ENCODE results near the gene MCF2L.
"Not testable (repeated sequence)": the region's sequence is repeated elsewhere in the genome, so short reads cannot be mapped to it uniquely, and the experiment has no call there.

Gene MCF2L

DNA sequence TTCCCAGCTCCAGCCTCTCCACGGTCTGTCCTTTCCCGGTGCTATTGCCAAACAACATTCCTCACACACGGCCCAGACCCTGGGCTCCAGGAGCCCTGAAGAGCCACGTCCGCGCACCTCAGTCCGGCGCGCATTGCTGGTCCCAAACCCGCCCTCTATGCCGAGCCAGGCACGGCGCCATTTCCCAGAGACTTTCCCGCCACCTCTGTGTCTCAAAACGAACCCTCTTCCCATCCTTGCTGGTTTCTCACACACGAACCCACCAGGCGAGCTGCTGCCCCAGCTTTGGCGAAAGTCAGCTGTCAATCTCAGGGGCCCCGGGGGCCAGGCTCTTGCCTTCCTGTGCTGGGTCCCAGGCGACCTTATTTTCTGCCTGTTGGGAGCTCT is 108.5 kb downstream of the MCF2L start:
- Histone ChIP-seq H3K27ac (ENCODE audit: low read length) (no peak overlapping the region), H3K9me3 (ENCODE audit: control insufficient read depth, low read depth, low read length) (no peaks in the 10 kb centered on the region), H3K9ac (ENCODE audit: low read length) (no peak overlapping the region), H3K4me3 (ENCODE audit: low read length) (no peak overlapping the region), H3K36me3 (ENCODE audit: control insufficient read depth, low read depth, low read length) (no peaks in the 10 kb centered on the region), H3K27me3 (ENCODE audit: control insufficient read depth, insufficient read depth, low read length) (no peaks in the 10 kb centered on the region), H3K4me1 (ENCODE audit: control insufficient read depth, low read depth, low read length) (no peaks in the 10 kb centered on the region)

DNA sequence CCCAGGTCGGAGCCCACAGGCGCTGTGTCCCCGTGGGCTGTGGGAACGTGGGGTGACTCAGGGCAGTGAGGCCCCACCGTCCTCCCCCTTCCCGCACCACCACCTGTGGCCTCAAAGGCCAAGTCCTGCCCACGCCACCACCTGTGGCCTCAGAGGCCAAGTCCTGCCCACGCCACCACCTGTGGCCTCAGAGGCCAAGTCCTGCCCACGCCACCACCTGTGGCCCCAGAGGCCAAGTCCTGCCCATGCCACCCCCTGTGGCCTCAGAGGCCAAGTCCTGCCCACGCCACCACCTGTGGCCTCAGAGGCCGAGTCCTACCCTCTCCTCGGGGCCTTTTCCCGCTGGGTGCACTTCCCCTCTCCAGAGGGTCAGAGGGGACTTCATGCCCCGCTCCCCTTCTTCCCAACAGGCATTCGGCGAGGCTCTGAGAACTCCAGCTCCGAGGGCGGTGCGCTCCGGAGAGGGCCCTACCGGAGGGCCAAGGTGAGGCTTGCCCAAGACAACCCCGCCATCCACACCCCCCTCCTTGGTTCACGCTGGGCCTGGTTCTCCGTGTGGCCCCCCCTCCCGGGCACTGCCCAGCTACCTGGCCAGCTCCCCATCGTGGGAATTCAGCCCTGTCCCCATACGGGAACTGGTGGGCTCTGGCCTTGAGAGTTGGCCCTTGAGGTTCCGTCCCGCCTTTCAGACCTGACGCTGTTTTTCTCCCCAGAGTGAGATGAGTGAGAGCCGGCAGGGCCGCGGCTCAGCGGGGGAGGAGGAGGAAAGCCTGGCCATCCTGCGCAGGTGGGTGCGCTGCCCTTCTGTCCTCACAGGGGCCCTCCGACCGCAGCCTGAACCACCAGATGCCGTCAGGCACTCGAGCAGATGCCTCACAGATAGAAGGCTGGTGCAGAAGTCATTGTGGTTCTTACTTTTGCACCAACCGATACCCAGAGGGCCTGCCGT is 109.2 kb downstream of the MCF2L start:
- Histone ChIP-seq H3K4me3 (ENCODE audit: low read length) (no peak overlapping the region), H3K4me1 (ENCODE audit: control insufficient read depth, low read depth, low read length) (no peaks in the 10 kb centered on the region), H3K36me3 (ENCODE audit: control insufficient read depth, low read depth, low read length) (no peaks in the 10 kb centered on the region), H3K9ac (ENCODE audit: low read length) (no peak overlapping the region), H3K9me3 (ENCODE audit: control insufficient read depth, low read depth, low read length) (no peaks in the 10 kb centered on the region), H3K27me3 (ENCODE audit: control insufficient read depth, insufficient read depth, low read length) (no peaks in the 10 kb centered on the region), H3K27ac (ENCODE audit: low read length) (no peak overlapping the region)

DNA sequence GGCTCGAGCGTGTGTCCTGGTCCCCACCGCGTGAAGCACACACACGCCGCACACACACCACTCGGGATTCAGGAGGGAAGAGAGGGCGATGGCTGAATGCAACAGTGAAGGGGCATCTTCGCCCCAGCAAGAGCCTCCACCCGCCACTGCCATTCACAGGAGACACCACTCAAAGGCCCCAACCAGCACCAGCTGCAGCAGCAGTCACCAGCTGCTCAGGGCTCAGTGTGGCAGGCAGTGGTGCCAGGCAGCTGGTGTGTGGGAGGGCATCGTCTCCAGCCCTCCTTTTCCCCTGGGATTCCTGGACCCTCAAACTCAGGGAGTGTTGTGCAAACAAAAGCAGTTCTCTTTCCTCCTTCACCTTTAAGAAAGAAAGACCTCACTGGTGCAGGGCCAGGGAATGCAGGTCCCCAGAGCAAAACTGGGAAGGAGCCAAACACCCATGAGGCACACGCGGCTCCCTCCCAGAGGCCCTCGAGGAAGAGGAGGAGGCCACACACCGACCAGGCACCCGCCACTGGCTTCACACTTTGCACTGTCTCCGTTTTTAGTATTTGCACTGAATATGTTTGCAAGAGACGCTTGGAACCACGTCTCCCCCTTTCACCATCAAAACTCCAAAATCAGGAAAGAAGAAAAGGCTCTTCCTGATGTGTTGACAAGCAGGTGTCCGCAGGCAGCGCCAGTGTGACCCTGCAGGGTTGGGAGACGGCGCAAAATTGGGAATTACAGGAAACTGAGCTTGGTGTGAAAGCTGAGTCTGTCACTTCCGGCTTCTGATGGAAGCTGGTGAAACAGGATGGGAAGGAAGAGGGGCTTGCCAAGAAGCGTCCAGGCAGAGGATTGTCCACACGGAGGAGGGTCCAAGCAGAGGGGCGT is 110.1 kb downstream of the MCF2L start:
- H3K27me3 ChIP-seq (ENCODE audit: control insufficient read depth, insufficient read depth, low read length) = no peaks in the 10 kb centered on the region
- no peaks in the 10 kb centered on the region for H3K36me3 ChIP-seq (ENCODE audit: control insufficient read depth, low read depth, low read length)

DNA sequence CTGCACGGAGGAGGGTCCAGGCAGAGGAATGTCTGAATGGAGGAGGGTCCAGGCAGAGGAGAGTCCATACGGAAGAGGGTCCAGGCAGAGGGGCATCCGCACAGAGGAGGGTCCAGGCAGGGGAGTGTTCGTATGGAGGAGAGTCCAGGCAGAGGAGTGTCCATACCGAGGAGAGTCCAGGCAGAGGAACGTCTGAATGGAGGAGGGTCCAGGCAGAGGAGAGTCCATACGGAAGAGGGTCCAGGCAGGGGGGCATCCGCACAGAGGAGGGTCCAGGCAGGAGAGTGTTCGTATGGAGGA is 110.7 kb downstream of the MCF2L start:
- H3K4me1 ChIP-seq (ENCODE audit: control insufficient read depth, low read depth, low read length); H3K36me3 ChIP-seq (ENCODE audit: control insufficient read depth, low read depth, low read length); H3K27ac ChIP-seq (ENCODE audit: low read length); H3K9ac ChIP-seq (ENCODE audit: low read length); H3K9me3 ChIP-seq (ENCODE audit: control insufficient read depth, low read depth, low read length); H3K4me3 ChIP-seq (ENCODE audit: low read length); H3K27me3 ChIP-seq (ENCODE audit: control insufficient read depth, insufficient read depth, low read length): not testable (repeated sequence)

More for the DNA sequence above, 110.1 kb downstream of the MCF2L start:
- Histone ChIP-seq H3K9ac (ENCODE audit: low read length) (no peak overlapping the region), H3K4me1 (ENCODE audit: control insufficient read depth, low read depth, low read length) (no peaks in the 10 kb centered on the region), H3K9me3 (ENCODE audit: control insufficient read depth, low read depth, low read length) (no peaks in the 10 kb centered on the region), H3K27ac (ENCODE audit: low read length) (no peak overlapping the region), H3K4me3 (ENCODE audit: low read length) (no peak overlapping the region)

DNA sequence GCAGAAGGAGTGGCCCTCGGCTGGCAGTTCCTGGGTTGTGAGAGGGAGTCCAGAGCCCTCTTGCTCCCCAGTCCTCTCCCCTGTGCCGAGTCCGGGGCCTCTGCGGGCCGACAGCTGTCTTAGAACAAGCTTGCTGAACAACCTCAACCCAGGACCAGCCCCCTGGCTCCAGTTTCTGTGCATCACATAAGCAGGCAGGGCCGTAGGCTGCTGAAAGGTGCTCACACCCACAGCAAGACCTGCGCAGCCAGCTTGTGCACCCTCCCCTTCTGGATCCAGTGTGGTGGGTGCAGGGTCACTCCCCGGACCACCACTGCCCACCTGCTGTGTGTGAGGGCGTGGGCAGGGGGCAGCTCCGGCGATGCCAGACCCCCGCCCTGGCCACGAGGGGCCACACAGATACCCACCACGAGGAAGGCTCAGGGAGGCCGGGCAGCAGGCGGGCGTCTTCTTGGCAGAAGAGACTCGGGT is 111.4 kb downstream of the MCF2L start:
- no peaks in the 10 kb centered on the region for H3K36me3 ChIP-seq (ENCODE audit: control insufficient read depth, low read depth, low read length)
- no peaks in the 10 kb centered on the region for H3K27me3 ChIP-seq (ENCODE audit: control insufficient read depth, insufficient read depth, low read length)
- H3K4me3 ChIP-seq (ENCODE audit: low read length) = no peak overlapping the region
- H3K9ac ChIP-seq (ENCODE audit: low read length) = no peak overlapping the region
- H3K4me1 ChIP-seq (ENCODE audit: control insufficient read depth, low read depth, low read length) = no peaks in the 10 kb centered on the region
- no peak overlapping the region for H3K27ac ChIP-seq (ENCODE audit: low read length)
- no peaks in the 10 kb centered on the region for H3K9me3 ChIP-seq (ENCODE audit: control insufficient read depth, low read depth, low read length)

DNA sequence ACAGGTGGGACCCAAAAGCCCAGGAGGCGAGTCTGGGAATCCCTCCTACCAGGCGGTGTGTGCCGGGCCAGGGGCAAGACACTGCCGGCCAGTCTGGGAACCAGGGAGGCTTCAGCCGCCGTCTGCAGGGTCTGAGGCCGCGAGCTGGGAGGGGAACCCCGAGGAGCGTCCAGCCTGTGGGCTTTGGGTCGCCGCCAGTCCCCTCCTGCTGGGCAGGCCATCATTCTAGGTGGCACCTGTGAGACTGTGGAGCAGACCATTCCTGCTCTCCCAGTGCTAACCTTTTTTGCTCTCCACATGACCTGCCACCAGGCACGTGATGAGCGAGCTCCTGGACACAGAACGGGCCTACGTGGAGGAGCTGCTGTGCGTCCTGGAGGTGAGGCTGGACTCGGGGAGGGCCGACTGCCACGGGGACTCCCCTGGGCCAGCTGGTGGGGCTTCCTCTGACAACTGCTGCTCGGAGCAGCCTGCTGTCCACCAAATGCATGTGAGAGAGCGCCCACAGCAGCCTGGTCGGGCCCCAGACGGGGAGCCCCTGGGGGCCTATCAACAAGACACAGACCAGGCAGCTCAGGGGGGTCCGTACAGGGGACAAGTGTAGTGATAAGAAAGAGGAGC is 112.0 kb downstream of the MCF2L start:
- H3K27me3 ChIP-seq (ENCODE audit: control insufficient read depth, insufficient read depth, low read length) = no peaks in the 10 kb centered on the region
- no peak overlapping the region for H3K4me3 ChIP-seq (ENCODE audit: low read length)
- H3K27ac ChIP-seq (ENCODE audit: low read length) = no peak overlapping the region
- no peaks in the 10 kb centered on the region for H3K36me3 ChIP-seq (ENCODE audit: control insufficient read depth, low read depth, low read length)
- H3K4me1 ChIP-seq (ENCODE audit: control insufficient read depth, low read depth, low read length) = no peaks in the 10 kb centered on the region
- H3K9ac ChIP-seq (ENCODE audit: low read length) = no peak overlapping the region
- no peaks in the 10 kb centered on the region for H3K9me3 ChIP-seq (ENCODE audit: control insufficient read depth, low read depth, low read length)

DNA sequence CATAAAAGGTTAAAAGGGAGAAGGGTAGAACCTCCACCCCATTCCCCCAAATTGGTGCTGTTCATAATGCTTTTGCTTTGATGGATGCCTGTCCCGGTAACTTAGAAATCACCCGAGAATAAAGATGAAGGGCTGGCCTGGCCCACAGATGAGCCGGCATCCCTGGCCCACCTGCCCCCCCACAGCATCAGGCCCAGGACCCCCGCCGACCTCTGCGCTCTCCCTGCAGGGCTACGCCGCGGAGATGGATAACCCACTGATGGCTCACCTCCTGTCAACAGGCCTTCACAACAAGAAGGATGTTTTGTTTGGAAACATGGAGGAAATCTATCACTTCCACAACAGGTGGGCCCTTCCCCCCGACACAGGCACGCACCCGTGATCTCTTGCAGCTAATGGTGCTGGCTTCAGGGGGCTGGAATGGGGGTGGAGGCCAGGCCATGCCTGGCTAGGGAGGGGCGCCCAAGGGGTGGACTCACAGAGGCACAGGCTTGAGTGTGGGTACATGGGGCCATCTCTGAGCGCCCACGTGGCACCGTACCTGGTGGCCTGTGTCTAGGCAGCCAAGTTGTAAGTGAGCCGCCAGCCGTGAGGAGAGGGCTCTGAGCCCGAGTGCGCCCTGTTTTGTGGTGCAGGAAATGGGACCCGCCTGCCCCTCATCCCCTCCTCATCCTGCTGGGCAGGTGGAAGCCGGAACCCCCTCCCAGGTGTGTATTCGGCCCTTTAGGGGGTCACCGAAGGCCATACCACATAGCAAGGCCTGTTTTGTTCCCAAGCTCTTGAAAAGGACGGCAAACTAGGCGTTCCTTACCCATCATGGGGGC is 113.4 kb downstream of the MCF2L start:
- no peaks in the 10 kb centered on the region for H3K4me1 ChIP-seq (ENCODE audit: control insufficient read depth, low read depth, low read length)
- H3K4me3 ChIP-seq (ENCODE audit: low read length) = no peak overlapping the region
- no peaks in the 10 kb centered on the region for H3K9me3 ChIP-seq (ENCODE audit: control insufficient read depth, low read depth, low read length)
- H3K9ac ChIP-seq (ENCODE audit: low read length) = no peak overlapping the region
- H3K36me3 ChIP-seq (ENCODE audit: control insufficient read depth, low read depth, low read length) = peaks cover under 1% of the 10 kb centered on the region
- no peaks in the 10 kb centered on the region for H3K27me3 ChIP-seq (ENCODE audit: control insufficient read depth, insufficient read depth, low read length)
- no peak overlapping the region for H3K27ac ChIP-seq (ENCODE audit: low read length)

DNA sequence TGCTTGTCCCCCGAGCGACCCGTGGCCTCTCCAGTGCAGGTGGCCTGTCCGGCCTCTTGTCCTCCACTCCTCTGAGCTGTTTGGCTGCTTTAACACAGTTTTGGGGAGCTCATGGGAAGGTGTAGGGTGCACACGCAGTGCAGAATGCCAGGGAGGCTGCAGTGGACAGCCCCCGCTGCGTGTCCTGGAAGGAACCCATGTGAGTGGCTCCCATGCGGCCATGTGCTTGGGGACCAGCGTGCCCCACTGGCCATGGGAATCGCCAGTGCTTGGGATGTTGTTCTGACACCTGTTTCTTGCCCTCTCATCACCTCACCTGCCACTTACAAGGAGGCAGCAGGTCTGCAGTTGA is 114.0 kb downstream of the MCF2L start:
- Histone ChIP-seq H3K9me3 (ENCODE audit: control insufficient read depth, low read depth, low read length) (no peaks in the 10 kb centered on the region), H3K27ac (ENCODE audit: low read length) (no peak overlapping the region), H3K9ac (ENCODE audit: low read length) (no peak overlapping the region), H3K4me3 (ENCODE audit: low read length) (no peak overlapping the region), H3K36me3 (ENCODE audit: control insufficient read depth, low read depth, low read length) (peaks cover 6% of the 10 kb centered on the region), H3K4me1 (ENCODE audit: control insufficient read depth, low read depth, low read length) (no peaks in the 10 kb centered on the region), H3K27me3 (ENCODE audit: control insufficient read depth, insufficient read depth, low read length) (no peaks in the 10 kb centered on the region)

DNA sequence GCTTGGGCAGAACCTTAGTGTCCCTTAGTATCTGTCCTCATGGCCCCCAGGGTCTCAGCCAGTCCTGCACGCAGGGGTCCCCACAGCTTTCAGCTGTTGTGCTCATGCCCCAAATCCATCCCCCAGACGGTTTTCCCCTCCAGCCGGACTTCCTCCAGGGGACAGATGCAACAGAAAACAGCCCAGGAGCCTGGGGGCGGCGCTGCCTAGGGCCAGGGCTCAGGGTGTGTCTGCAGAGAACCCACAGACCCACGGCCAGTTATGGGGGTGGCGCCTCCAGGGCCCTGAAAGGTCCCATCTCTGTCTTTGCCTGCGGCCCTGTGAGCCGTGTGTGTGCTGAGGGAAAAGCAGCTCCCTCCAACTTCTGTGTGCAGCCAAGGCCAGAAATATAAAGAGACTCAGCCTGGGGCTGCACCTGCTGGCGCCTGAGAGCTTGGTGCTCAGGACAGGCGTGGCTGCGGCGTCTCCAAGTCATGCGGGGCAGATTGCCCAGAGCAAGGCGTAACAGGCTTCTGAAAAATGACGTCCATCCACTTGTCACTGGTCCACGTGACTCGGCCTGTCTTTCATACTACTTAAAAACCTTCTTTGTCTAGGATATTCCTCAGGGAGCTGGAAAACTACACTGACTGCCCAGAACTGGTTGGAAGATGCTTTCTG is 114.5 kb downstream of the MCF2L start:
- H3K36me3 ChIP-seq (ENCODE audit: control insufficient read depth, low read depth, low read length) = peaks cover 9% of the 10 kb centered on the region
- no peak overlapping the region for H3K27ac ChIP-seq (ENCODE audit: low read length)
- no peaks in the 10 kb centered on the region for H3K27me3 ChIP-seq (ENCODE audit: control insufficient read depth, insufficient read depth, low read length)
- no peaks in the 10 kb centered on the region for H3K4me1 ChIP-seq (ENCODE audit: control insufficient read depth, low read depth, low read length)
- H3K4me3 ChIP-seq (ENCODE audit: low read length) = no peak overlapping the region
- H3K9me3 ChIP-seq (ENCODE audit: control insufficient read depth, low read depth, low read length) = no peaks in the 10 kb centered on the region
- H3K9ac ChIP-seq (ENCODE audit: low read length) = no peak overlapping the region

DNA sequence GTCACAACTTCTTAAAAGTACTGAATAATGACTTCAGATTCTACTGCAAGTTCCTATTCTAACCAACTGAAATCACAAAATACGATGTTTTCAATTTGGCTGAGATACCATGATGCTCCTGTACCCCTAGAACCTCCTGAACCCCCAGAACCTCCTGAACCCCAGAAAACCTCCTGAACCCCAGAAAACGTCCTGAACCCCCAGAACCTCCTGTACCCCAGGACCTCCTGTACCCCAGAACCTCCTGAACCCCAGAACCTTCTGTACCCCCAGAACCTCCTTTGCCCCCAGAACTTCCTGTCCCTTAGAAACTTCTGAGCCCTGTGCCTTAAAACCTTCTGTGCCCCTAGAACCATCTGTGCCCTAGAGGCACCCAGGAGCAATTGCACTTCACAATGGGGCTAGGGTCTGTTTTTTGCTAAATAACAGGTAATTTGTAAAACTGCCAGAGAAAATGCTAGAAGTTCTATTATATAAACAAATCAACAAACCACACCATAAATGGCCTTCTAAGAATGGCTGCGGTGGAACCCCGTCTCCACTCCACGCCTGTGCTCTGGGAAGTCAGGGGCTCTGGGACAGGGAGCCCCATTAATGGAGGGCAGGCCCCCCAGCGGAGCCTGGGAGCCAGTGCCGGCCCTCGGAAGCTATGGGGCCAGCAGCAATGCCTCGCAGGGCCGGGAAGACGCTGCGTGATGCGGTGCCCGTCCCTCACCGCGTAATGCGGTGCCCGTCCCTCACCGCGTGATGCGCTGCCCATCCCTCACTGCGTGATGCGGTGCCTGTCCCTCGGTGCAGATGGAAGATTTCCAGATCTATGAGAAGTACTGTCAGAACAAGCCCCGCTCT is 115.3 kb downstream of the MCF2L start:
- H3K36me3 ChIP-seq (ENCODE audit: control insufficient read depth, low read depth, low read length) = peaks cover 9% of the 10 kb centered on the region
- no peak overlapping the region for H3K9ac ChIP-seq (ENCODE audit: low read length)
- H3K4me1 ChIP-seq (ENCODE audit: control insufficient read depth, low read depth, low read length) = peaks cover under 1% of the 10 kb centered on the region
- no peak overlapping the region for H3K27ac ChIP-seq (ENCODE audit: low read length)
- no peak overlapping the region for H3K4me3 ChIP-seq (ENCODE audit: low read length)
- no peaks in the 10 kb centered on the region for H3K9me3 ChIP-seq (ENCODE audit: control insufficient read depth, low read depth, low read length)
- H3K27me3 ChIP-seq (ENCODE audit: control insufficient read depth, insufficient read depth, low read length) = no peaks in the 10 kb centered on the region

All from iPS-18a (cell line).